Mammary epithelial cell (primary cell): ENCODE results near the gene AK3.
"Not testable (repeated sequence)": the region's sequence is repeated elsewhere in the genome, so short reads cannot be mapped to it uniquely, and the experiment has no call there.

Experiments used
- EZH2 ChIP-seq: IDR thresholded peaks from 2 replicates; pipeline ENCODE4 v1.6.1; 2012; ENCODE audit warnings: low read length, inconsistent platforms, borderline replicate concordance
- TF ChIP-seq, protein P1 (sequence below), 2 donors: IDR thresholded peaks in 1 of 2; conservative IDR thresholded peaks in 1 of 2; 2 replicates each; pipeline ENCODE4 v1.5.1; 2011 to 2012; ENCODE audit warnings: inconsistent platforms in 2 of 2, low read length in 2 of 2, mild to moderate bottlenecking in 2 of 2, control low read depth in 1 of 2, low read depth in 1 of 2; ENCODE audit not compliant: insufficient read depth in 1 of 2; ENCODE audit errors: extremely low read depth in 1 of 2

DNA sequence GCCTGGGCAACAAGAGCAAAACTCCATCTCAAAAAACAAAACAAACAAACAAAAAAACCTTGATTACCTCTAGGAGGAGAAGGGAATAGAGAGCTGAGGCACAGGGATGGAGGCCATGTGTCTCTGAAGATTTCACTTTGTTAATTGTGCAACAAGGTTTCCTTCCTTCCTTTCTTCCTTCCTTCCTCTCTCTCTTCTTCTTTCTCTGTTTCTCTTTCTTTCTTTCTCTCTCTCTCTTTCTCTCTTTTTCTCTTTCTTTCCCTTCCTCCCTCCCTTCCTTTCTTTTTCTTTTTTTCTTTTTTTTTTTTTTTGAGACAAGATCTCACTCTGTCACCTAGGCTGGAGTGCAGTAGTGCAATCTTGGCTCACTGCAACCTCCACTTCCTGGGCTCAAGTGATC is 13.5 kb upstream of the AK3 start:
- TF ChIP-seq, protein P1, sequence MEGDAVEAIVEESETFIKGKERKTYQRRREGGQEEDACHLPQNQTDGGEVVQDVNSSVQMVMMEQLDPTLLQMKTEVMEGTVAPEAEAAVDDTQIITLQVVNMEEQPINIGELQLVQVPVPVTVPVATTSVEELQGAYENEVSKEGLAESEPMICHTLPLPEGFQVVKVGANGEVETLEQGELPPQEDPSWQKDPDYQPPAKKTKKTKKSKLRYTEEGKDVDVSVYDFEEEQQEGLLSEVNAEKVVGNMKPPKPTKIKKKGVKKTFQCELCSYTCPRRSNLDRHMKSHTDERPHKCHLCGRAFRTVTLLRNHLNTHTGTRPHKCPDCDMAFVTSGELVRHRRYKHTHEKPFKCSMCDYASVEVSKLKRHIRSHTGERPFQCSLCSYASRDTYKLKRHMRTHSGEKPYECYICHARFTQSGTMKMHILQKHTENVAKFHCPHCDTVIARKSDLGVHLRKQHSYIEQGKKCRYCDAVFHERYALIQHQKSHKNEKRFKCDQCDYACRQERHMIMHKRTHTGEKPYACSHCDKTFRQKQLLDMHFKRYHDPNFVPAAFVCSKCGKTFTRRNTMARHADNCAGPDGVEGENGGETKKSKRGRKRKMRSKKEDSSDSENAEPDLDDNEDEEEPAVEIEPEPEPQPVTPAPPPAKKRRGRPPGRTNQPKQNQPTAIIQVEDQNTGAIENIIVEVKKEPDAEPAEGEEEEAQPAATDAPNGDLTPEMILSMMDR (conservative IDR thresholded peaks at IDR 0.05 in 1 of 2, IDR thresholded peaks at IDR 0.05 in 1 of 2; ENCODE audit: extremely low read depth in 1 of 2, insufficient read depth in 1 of 2, low read depth in 1 of 2, low read length in 2 of 2) = not testable (repeated sequence)
- TF ChIP-seq EZH2 = not testable (repeated sequence)
